Frontal cortex (tissue), 4 donors: ENCODE measurements around the gene ZNF525. TPM values are rescaled to one million over a fixed set of nuclear protein-coding genes. Genes with fewer than 3 reads are reported as not detected.
"Not testable (repeated sequence)": the region's sequence is repeated elsewhere in the genome, so short reads cannot be mapped to it uniquely, and the experiment has no call there.

ENCODE experiments used
- DNase-seq, 2 donors: peaks; one replicate each; pipeline ENCODE4 v3.0.0; 2012; ENCODE audit warnings: low spot score in 2 of 2
- FAIRE-seq: peaks from 2 replicates; lab custom pipeline; 2012; peaks lifted over from hg19 to GRCh38; lab: Jason Lieb, UNC
- total RNA-seq: library from RNA; depleted of rRNA; stranded (reverse); fragments of >200 nt; gene quantifications from one replicate; pipeline ENCODE4 v1.2.3, GENCODE V29; 2014
- donor health status: control.
- donor health status: control.
- donor health status: control.

The ZNF525 gene
- total RNA-seq = 37.5 TPM

DNA sequence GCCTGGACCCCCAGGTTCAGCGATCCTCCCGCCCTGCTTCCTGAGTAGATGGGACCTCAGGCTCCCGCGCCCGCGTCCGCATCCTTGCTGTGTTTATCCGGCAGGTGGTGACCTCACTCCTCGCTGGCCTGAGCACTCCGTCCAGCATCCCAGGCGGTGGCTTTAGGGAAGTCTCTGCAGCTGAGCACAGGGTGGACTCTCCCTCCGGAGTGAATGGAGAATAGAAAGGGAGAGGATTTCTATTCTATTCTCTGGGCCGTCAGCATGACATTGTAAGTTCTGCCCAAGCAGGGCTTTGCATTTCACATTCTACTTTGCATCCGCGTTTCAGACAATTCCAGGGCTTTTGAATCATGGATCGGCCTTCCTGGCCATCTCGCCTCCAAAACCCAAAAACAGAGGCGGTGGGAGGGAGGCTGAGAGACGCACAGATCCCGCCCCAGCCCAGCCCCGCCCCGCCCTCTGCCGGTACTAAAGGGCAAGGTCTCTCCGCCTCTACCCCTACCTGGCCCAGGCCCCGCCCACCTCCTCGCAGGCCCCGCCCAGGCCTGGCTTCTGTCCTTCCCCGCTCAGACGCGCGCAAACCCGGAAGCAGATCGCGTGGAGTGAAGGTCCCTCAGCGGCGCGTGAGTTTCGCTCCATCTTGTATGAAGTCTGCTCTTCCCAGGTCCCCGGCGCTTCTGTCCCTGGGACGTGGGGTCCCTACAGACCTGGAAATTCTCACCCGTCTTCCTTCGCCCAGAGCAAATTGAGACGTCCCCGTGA lies at the start of gene ZNF525:
Gene ZNF525, plus strand, starts transcription at position 572 of the 765 bp plus-strand sequence. CDS start 6,577 bp downstream, outside the sequence.
- FAIRE-seq (no peak), DNase-seq (peak; percentile 73 to 84)

GRCh38 chr19:53328967-53329366 lies 36.5 kb upstream of the ZNF525 start:
- no peak for FAIRE-seq

GRCh38 chr19:53332484-53332883 lies 33.0 kb upstream of the ZNF525 start:
- no peak for FAIRE-seq

More at GRCh38 chr19:53328967-53329366, 36.5 kb upstream of the ZNF525 start:
- no peak for DNase-seq

GRCh38 chr19:53333066-53333462 lies 32.4 kb upstream of the ZNF525 start:
- FAIRE-seq = no peak
- DNase-seq = no peak

More at GRCh38 chr19:53332484-53332883, 33.0 kb upstream of the ZNF525 start:
- no peak for DNase-seq

DNA sequence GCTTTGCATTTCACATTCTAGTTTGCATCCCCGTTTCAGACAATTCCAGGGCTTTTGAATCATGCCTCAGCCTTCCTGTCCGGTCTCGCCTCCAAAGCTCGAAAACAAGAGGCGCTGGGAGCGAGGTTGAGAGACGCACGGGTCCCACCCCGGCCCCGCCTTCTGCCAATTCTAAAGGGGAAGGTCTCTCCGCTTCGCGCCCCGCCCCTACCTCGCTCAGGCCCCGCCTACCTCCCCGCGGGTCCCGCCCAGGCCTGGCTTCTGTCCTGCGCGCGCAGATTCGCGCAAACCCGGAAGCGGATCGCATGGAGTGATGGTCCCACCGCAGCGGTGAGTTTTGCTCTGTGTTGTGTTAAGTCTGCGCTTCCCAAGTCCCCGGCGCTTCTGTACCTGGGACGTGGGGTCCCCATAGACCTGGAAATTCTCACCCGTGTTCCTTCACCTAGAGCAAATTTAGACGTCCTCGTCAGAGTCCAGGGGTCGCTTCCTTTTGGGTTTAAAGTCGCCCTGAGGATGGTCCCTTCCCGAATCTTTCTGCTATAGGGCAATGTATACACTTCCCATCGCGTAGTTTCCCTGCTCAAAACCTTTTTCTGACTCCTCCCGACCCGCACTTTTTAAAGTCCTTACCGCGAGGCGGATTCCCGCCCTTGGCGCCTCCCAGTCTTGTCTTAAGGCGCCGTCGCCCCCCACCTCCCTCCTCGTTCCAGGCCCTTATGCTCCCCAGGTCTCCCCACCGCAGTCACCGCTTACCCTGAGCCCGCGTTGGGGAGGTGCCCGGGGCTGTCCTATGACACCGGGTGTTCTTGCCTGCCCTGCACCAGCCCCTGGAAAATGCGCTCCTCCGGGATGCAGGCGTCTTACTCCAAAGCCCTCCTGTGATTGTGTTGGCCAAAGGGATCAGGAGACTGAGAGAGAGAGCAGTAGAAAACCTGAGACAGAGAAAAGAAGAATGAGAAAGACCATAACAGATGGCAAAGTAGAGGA lies 31.7 kb upstream of the ZNF525 start, which contains the start of gene ZNF845:
Gene ZNF845, plus strand, starts transcription at position 287 of the 987 bp plus-strand sequence. CDS start 7,559 bp downstream, outside the sequence.
- FAIRE-seq (no peak), DNase-seq (peak; percentile 70 to 87)

DNA sequence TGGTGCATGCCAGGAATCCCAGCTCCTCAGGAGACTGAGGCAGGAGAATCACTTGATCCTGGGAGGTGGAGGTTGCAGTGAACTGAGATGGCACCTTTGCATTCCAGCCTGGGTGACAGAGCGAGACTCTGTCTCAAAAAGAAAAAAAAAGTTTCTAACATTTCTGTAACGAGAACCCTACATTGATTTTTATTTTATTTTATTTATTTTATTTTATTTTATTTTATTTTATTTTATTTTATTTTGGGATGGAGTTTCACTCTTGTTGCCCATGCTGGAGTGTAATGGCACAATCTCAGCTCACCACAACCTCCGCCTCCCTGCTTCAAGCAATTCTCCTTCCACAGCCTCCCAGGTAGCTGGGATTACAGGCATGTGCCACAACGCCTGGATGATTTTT lies 21.1 kb upstream of the ZNF525 start:
- DNase-seq, FAIRE-seq: not testable (repeated sequence)

DNA sequence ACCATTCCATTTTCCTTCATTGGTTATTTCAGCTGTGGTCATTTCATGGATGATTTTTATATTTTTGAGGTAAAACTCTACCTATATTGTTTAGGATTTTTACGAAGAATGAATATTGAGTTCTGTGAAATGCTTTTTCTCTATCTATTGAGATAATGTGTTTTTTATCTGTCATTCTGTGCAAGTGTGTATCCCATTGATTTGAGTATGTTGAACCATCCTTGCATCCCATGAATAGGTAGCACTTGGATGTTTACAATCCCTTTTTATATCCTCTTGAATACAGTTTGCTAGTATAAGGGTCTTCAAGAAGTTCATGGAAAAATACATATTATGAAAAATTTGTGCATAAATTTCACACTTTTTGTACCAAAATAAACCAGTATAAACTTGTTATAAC lies 9.8 kb upstream of the ZNF525 start:
- DNase-seq (no peak), FAIRE-seq (no peak)

- DNase-seq = no peak
- no peak for FAIRE-seq
These were observed 7.5 kb upstream of the ZNF525 start for GRCh38 chr19:53357821-53358581.

- not testable (repeated sequence) for DNase-seq, FAIRE-seq
These were observed 5.4 kb upstream of the ZNF525 start for GRCh38 chr19:53360056-53360455.

DNA sequence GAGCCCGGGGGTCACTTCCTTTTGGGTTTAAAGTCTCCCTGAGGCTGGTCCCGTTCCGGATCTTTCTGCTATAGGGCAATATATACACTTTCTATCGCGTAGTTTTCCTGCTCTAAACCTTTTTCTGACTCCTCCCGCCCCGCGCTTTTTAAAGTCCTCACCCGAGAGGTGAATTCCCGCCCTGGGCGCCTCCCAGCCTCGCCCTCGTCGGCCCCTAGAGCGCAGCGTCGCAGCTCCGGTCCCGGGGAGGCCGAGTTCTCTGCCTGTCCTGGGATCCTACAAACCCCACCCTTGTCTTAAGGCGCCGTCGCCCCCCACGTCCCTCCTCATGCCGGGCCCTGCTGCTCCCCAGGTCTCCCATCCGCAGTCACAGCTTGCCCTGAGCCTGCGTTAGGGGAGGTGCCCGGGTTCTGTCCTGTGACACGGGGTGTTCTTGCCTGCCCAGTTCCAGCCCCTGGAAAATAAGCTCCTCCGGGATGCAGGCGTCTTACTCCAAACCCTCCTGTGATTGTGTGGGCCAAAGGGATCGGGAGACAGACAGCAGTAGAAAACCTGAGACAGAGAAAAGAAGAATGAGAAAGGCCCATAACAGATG lies 491 bp downstream of the ZNF525 start:
- FAIRE-seq (no peak), DNase-seq (no peak)

DNA sequence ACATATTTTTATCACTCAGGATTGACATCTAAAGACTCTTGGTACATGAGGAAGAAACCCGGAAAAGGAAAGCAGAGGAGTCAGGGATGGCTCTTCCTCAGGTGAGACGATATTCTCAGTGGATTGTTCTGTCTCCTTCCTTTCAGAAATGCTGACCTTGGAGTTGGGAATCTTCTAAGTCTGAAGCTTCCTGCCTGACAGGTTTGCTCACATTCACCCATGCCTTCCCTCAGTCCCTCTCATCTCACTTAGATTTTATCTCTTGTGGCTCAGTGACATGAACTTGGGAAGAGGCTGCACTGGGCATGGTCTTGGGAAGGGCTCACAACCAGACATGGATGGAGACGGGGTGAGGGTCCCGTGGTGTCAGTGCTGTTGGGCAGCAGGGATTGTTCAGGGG lies 6.7 kb downstream of the ZNF525 start:
- no peak for FAIRE-seq
- DNase-seq = no peak

GRCh38 chr19:53374288-53374687 lies 8.8 kb downstream of the ZNF525 start:
- DNase-seq = no peak
- FAIRE-seq = no peak

DNA sequence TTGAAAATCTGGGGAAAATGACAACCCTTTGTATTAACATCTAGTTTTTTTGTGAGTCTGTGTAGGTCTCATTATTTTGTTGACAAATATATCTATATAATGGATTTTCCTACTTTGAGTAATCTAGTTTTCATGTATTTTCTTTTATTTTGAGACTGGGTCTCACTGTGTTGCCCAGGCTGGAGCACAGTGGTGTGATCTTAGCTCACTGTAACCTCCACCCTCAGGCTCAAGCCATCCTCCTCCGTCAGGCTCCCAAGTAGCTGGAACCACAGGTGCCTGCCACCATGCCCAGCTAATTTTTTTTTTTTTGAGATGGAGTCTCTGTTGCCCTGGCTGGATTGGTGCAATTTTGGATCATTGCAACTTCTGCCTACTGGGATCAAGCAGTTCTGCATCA lies 9.2 kb downstream of the ZNF525 start:
- FAIRE-seq (peak; percentile 30), DNase-seq (no peak)

DNA sequence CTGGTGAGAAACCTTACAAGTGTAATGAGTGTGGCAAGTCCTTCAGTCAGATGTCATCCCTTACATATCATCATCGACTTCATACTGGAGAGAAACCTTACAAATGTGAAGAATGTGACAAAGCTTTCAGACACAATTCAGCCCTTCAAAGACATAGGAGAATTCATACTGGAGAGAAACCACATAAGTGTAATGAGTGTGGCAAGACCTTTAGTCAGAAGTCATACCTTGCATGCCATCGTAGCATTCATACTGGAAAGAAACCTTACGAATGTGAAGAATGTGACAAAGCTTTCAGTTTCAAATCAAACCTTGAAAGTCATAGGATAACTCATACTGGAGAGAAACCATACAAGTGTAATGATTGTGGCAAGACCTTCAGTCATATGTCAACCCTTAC lies 15.9 kb downstream of the ZNF525 start:
- no peak for FAIRE-seq
- no peak for DNase-seq

GRCh38 chr19:53388168-53388567 lies 22.7 kb downstream of the ZNF525 start:
- DNase-seq (no peak), FAIRE-seq (no peak)

DNA sequence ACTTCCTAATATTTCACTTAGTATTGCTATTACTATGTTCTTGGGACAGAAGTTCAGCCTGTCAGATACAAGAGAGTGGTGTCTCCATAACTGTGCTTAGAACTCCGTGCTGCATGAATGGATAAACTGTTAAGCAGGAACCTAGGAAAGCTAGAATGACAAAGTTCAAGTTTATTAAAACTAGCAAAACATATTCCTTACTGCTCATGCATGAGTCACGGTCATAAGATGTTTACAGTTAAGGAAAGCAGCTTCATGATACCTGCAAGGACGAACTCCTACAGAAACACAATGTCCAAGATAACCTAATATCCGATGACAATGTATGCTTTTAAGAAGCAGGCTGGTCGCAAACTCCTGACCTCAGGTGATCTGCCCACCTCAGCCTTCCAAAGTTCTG lies 23.4 kb downstream of the ZNF525 start:
- FAIRE-seq = no peak
- DNase-seq = no peak

DNA sequence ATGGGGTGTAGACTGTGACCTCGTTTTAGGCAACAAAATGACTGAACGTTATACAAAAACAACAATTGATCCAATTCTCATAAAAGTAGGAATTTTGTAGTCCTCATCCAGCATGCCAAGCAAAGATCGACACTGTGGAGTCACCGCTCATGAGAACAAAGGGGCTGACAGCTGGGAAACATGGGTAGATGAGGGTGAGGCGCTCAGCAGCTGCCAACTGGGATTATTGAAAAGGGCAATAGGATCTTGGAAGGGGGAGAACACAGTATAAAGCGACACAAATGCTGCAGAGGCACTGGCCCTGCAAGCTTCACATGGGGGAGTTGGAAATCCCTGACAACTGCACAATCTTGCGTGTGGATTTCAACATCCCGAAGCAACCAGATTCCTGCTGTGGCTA lies 24.1 kb downstream of the ZNF525 start:
- FAIRE-seq (no peak), DNase-seq (no peak)

DNA sequence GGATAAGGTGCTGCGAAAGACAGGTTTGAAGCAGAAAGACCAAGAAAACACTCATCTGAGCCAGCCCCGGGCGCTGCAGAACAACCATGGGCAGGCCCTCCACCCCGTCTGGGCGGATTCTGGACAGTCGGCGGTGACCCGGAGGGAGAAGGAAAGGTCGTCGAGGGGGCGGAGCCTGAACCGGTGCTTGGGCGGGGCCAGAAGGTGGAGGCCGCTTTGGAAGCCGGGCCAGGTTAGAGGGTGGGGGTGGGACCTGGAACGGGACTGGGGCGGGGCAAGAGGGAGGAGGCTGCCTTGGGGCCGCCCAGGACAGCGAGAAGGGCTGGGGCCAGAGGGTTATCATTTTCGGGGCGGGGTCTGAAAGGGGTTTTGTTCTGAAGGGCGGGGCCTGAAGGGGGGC lies 24.5 kb downstream of the ZNF525 start:
- FAIRE-seq (no peak), DNase-seq (no peak)

- FAIRE-seq (no peak), DNase-seq (peak in 1 of 2 donors; percentile 12)
These were observed 29.0 kb downstream of the ZNF525 start for GRCh38 chr19:53394522-53394973.
